Activated T-helper 1 cell treated with Interleukin-2 at 50 U/mL for 16 hours (primary cell): Measurements from ENCODE around the gene THOC7.
A peak's percentile ranks its signal among the peaks of the same experiment; 100 is the strongest.

Experiments used
- DNase-seq: peaks from one replicate; pipeline ENCODE4 v3.0.0-alpha.2; 2020; ENCODE audit warnings: low read depth

THOC7 gene

DNA sequence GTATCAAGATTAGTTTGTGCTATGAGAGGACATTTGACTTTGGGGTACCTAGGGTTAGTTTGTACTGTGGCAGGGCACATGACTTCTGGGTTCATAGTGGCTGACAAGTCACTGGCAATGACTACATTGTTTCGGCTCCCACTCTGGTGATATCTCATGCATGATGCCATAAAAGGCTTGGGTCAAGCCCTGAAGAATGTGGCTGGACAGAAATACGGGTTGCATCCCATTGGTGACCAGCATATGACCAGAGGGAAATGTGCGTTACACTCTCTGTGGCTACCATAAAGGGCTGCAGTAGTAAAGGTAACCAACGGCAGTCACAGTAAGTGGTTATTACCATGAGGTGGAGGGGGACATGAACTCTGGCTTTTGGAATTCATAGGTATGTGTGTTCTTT is 18.4 kb downstream of the THOC7 start:
- no peak for DNase-seq

GRCh38 chr3:63842127-63842526 is 21.5 kb downstream of the THOC7 start:
- DNase-seq = no peak

DNA sequence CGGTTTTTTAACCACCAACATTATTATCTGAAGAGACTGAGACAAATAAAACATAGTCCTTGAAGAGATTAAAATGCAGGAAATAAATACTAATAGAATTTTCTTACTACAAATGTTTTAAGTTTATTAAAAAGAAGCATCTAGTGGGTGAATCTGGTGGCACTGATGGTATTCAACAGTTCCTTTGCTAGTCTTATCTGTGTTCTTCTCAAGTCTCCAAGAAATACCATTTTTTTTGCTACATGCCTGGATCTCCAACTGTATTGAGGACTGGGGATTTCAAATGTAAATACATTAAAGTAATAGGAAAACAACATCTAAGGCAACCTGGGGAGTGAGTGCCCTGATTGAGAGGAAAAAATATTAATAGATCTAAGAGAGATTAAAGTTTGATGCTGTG is 21.9 kb downstream of the THOC7 start:
- no peak for DNase-seq

DNA sequence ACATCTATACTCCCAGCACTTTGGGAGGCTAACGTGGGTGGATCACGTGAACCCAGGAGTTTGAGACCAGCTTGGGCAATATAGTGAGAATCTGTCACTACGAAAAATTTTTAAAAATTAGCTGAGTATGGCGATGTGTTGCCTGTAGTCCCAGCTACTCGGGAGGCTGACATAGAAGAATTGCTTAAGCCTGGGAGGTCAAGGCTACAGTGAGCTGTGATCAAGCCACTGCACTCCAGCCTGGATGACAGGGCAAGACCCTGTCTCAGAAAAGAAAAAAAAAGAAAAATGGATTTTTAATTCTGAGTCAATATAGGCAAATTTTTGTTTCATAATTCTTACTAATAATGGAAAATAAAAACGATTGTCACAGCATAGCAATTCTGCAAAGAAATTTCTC is 31.2 kb downstream of the THOC7 start:
- no peak for DNase-seq

GRCh38 chr3:63830526-63830925 is 33.1 kb downstream of the THOC7 start:
- no peak for DNase-seq

- DNase-seq = no peak
These were observed 39.3 kb downstream of the THOC7 start for GRCh38 chr3:63824309-63824708.

GRCh38 chr3:63819151-63819398 is 44.5 kb downstream of the THOC7 start, which contains the start of gene C3orf49:
Gene C3orf49 (plus strand): TSS chr3:63819299. CDS start chr3:63819472, 173 bp downstream.
- no peak for DNase-seq

DNA sequence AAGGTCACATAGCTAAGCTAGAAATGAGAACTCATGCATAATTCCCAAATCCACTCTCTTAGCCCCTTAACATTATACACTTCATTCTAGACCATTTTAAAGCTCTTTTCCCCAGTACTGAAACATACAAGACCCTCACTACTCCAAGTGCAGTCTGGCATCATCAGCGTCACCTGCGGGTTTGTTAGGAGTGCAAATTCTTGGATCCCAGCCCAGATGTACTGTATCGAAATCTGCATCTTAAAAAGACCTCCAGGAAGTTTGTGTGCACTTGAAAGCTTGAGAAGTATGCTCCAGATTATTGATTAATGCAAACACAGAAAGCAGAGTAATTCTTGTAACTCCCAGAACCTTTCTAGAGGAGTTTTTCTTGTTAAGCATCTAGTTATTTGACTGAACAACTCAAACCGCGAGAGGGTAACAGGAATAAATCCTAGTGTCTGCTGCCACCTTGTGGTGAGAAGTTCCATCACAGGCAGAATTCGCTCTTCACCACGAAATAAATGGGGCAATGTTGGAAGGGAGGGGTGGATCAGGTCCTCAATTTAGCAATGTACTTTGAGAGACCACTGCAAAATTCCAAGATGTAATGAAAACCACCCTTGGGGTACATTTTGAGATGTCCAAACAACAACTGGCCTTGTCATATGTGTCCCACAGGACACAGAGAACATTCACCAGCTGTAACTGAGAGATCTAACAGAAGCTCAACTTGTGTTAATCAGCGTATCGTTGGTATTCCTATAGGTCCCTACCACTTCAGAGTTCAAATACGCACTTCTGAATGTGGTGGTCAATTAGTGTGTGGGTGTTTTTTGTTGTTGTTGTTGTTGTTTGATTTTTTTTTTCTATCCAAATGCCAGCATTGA is 45.1 kb downstream of the THOC7 start:
- DNase-seq = peak; percentile 24

DNA sequence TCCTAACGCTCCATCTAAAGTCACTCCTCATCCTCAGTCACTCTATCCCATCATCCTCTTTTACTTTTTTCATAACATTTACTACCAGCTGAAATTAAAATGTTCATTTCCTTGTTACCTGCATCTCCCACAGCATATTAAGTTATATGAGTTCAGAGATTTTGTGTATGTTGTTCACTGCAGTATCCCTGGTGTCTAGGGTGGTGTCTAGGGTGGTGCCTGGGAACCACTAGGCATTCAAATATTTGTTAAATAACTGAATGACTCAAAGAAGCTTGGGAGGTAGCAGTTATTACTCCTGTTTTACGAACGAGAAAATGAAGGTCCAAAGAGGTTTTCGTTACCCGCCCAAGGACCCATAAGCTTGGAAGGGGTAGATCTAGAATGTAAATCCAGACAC is 46.4 kb downstream of the THOC7 start:
- DNase-seq = no peak

GRCh38 chr3:63814237-63814636 is 49.4 kb downstream of the THOC7 start:
- DNase-seq = no peak

DNA sequence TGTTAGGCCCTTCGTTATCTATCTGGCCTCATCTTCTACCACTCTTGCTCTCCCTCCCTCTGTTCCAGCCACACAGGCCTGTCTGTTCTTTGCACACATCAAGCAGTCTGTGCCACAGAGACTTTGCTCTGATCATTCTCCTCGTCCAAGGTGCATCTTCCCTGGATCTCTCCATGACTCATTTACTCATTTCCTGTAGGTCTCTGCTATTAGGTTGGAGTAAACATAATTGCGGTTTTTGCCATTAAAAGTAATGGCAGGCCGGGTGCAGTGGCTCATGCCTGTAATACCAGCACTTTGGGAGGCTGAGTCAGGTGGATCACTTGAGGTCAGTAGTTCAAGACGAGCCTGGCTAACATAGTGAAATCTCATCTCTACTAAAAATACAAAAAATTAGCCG is 54.0 kb downstream of the THOC7 start:
- no peak for DNase-seq

DNA sequence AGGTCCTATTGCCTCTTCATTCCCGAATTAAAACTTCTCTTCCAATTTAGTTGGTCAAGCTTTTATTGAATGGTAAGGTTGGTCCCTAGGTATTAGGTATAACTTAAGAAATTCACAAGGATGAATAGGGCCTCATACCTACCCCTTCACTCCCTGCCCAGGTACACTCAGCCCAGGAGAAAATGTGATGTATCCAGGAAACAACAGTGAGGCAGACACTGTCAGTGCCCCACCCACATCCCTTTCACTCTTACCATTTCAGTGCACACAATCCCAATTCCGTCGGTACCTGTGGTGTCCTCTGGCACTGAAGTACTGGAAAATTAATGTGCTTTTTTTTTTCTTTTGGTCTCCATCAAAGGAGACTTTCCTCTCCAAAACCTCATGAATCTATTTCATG is 55.0 kb downstream of the THOC7 start:
- no peak for DNase-seq

DNA sequence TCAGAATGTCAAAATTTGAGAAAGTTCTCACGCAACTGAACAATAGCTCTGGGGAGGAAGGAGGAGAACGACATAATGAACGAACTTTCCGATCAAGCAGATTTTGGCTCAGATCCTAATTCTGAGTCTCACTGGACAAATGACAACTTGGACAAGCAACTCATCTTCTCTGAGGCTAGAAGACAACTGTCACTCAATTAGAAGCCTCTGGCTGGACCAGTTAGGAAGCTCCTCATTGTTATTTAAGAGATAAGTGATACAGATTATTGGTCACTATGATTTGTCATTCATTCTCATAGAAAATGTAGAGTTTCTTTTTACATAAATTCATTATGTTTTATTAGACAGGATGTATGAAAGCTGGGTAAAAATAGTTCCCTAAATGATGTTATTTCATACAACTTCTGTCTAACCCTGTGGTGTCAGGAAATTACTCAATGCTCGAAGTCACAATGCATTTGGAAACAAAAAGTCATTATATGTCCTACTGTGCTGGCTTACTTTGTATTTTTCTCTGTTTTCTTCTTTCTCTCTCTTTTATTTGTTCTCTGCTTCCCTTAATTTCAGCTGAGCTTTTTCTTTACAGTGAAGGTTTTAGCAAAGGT is 55.5 kb downstream of the THOC7 start:
- no peak for DNase-seq

GRCh38 chr3:63803911-63804310 is 59.7 kb downstream of the THOC7 start:
- DNase-seq = no peak

DNA sequence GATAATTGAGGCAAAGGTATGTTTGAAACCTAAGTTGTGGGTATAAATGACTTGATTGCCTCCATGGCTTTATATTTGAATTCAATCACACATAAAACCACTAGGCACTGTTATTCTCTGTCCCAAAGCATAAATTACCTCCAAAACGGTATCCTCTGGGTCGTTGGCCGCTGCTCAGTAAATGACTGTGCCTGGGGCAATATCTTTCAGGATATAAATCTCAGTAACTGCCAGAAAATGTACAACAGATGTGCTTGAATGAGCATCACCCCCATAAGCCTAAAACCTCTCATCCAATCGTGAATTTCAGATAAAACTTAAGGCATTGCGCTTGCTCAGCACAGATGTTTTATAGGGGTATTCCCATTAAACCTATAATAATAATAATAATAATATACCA is 63.5 kb downstream of the THOC7 start:
- DNase-seq = no peak

DNA sequence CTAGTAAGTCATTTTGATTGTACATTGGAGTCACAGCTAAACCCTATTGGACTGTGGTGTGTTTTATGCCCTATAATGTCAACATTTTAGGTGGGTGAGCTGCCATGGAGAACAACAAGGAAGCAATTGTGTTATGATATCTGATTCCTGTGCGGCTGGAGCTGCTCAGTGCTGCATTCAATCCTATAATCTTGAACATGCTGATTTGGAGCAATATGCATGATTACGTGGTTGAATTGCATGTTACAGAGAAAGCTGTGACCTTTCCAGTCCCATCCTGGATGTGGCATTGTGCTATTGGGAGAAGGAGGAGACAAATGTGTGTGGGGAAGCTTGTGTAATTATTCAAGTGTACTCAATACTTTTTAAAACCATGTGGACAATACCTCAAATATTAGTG is 64.7 kb downstream of the THOC7 start:
- no peak for DNase-seq

- DNase-seq = no peak
These were observed 65.1 kb downstream of the THOC7 start for GRCh38 chr3:63798544-63798943.

DNA sequence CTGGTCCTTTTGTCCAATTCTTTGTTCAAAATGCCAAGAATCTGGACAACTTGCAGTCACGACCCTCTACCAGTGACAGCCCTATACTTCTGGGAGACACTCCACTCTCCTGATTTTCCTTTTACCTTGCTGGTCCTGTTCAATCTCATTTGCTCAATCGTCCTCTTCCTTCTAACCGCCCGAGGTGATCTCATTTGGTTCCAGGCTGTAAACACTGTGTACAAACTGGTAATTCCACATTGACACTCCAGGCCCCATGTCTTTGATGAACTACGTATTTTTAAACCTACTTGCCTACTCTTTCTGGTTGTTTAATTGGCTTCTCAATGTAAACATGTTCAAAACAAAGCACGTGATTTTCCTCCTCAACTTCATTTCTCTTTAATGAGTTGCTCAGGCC is 68.2 kb downstream of the THOC7 start:
- no peak for DNase-seq

- no peak for DNase-seq
These were observed 71.6 kb downstream of the THOC7 start for GRCh38 chr3:63791974-63792373.
